HepG2 (cell line): ENCODE results near the gene ACSS3. TPM values are rescaled to one million over a fixed set of nuclear protein-coding genes. Genes with fewer than 3 reads are reported as not detected.

ENCODE experiments used
- CCDC6 ChIP-seq: sonication (generic); formaldehyde crosslinking; IDR thresholded peaks from 2 replicates; pipeline ENCODE4 v1.8.1; 2022; ENCODE audit warnings: mild to moderate bottlenecking, missing genetic modification reagents, moderate library complexity
- CHD2 ChIP-seq: IDR thresholded peaks from 2 replicates; pipeline ENCODE4 v1.6.1; 2011; ENCODE audit warnings: low read depth, low read length, improper control_type of control experiment
- FOSL2 ChIP-seq: sonication (generic); formaldehyde crosslinking; IDR thresholded peaks from 2 replicates; pipeline ENCODE4 v1.4.0; 2020; ENCODE audit warnings: missing genetic modification reagents
- FOXM1 ChIP-seq: sonication (generic); formaldehyde crosslinking; IDR thresholded peaks from 2 replicates; pipeline ENCODE4 v1.5.0; 2020; ENCODE audit warnings: missing genetic modification reagents
- HNF4A ChIP-seq: sonication (generic); formaldehyde crosslinking; IDR thresholded peaks from 2 replicates; pipeline ENCODE4 v1.4.0; 2020; ENCODE audit warnings: missing genetic modification reagents
- HOXA9 ChIP-seq: sonication (generic); formaldehyde crosslinking; IDR thresholded peaks from 2 replicates; pipeline ENCODE4 v1.8.1; 2022; ENCODE audit warnings: missing genetic modification reagents, mild to moderate bottlenecking, moderate library complexity, borderline replicate concordance
- JDP2 ChIP-seq: sonication (generic); formaldehyde crosslinking; IDR thresholded peaks from 2 replicates; pipeline ENCODE4 v1.8.1; 2022; ENCODE audit warnings: missing genetic modification reagents, borderline replicate concordance
- KDM6A ChIP-seq: IDR thresholded peaks from 2 replicates; pipeline ENCODE4 v1.6.1; 2016; ENCODE audit warnings: low read depth
- KLF11 ChIP-seq: IDR thresholded peaks from 2 replicates; pipeline ENCODE4 v1.6.1; 2016; ENCODE audit warnings: missing compliant biosample characterization
- KLF9 ChIP-seq: IDR thresholded peaks from 2 replicates; pipeline ENCODE4 v1.6.1; 2016; ENCODE audit warnings: low read depth
- MIXL1 ChIP-seq: IDR thresholded peaks from 2 replicates; pipeline ENCODE4 v1.6.1; 2016
- POGZ ChIP-seq: sonication (generic); formaldehyde crosslinking; IDR thresholded peaks from 2 replicates; pipeline ENCODE4 v1.4.0; 2020; ENCODE audit warnings: mild to moderate bottlenecking, missing genetic modification reagents
- POLR2AphosphoS5 ChIP-seq: IDR thresholded peaks from 2 replicates; pipeline ENCODE4 v1.6.1; 2012; ENCODE audit warnings: low read depth, low read length
- POLR2G ChIP-seq: fragments of 200-400 bp; formaldehyde crosslinking; IDR thresholded peaks from 2 replicates; pipeline ENCODE4 v1.6.1; 2018; ENCODE audit warnings: mild to moderate bottlenecking, low read depth, low read length, moderate library complexity
- RBM22 ChIP-seq: fragments of 200-400 bp; formaldehyde crosslinking; optimal IDR thresholded peaks from 2 replicates; pipeline ENCODE3; 2017; ENCODE audit warnings: mild to moderate bottlenecking, low read length, moderate library complexity
- SMYD3 ChIP-seq: sonication (generic); formaldehyde crosslinking; IDR thresholded peaks from 2 replicates; pipeline ENCODE4 v1.8.1; 2023; ENCODE audit warnings: mild to moderate bottlenecking, missing genetic modification reagents
- YEATS2 ChIP-seq: sonication (generic); formaldehyde crosslinking; IDR thresholded peaks from 2 replicates; pipeline ENCODE4 v1.4.0; 2020; ENCODE audit warnings: missing genetic modification reagents, borderline replicate concordance
- ZBTB38 ChIP-seq: sonication (generic); formaldehyde crosslinking; IDR thresholded peaks from 2 replicates; pipeline ENCODE4 v1.5.1; 2020; ENCODE audit warnings: mild to moderate bottlenecking, missing genetic modification reagents
- ZNF180 ChIP-seq: sonication (generic); formaldehyde crosslinking; IDR thresholded peaks from 2 replicates; pipeline ENCODE4 v1.4.0; 2020; ENCODE audit warnings: low read depth, missing genetic modification reagents, borderline replicate concordance
- polyA plus RNA-seq, 8 experiments: library from polyadenylated mRNA; depleted of rRNA in 3 of 8; stranded (reverse) in 7 of 8; unstranded in 1 of 8; fragments of >200 nt; fragmentation: Illumina TruSeq in 4 of 8; extraction: Trizol in 4 of 8; gene quantifications; 2 replicates each; pipeline versions ENCODE4 v1.2.1 to v1.2.3, GENCODE V29; 2011 to 2016; ENCODE audit warnings: low read depth in 4 of 8, missing spikeins in 1 of 8, mixed read lengths in 1 of 8; ENCODE audit not compliant: insufficient read depth in 1 of 8
- total RNA-seq, 5 experiments: library from RNA; depleted of rRNA; stranded (reverse); fragments of >200 nt; fragmentation: Illumina TruSeq; extraction: Trizol; gene quantifications; 2 replicates each; pipeline ENCODE4 v1.2.3, GENCODE V29; 2016; ENCODE audit warnings: low read depth in 1 of 5
- TF ChIP-seq, protein P1 (sequence below): sonication (generic); formaldehyde crosslinking; IDR thresholded peaks from 2 replicates; pipeline ENCODE4 v1.4.0; 2020; ENCODE audit warnings: low read depth, mild to moderate bottlenecking, missing genetic modification reagents
- TF ChIP-seq, protein P2 (sequence below): sonication (generic); formaldehyde crosslinking; IDR thresholded peaks from 2 replicates; pipeline ENCODE4 v1.5.0; 2020; ENCODE audit warnings: mild to moderate bottlenecking, low read depth, missing genetic modification reagents, borderline replicate concordance
- TF ChIP-seq, protein P3 (sequence below): IDR thresholded peaks from 2 replicates; pipeline ENCODE4 v1.6.1; 2016; ENCODE audit warnings: low read depth, missing genetic modification reagents, missing compliant biosample characterization
- TF ChIP-seq, protein P4 (sequence below): sonication (generic); formaldehyde crosslinking; IDR thresholded peaks from 2 replicates; pipeline ENCODE4 v1.4.0; 2020; ENCODE audit warnings: missing genetic modification reagents, borderline replicate concordance

Gene ACSS3
- total and polyA plus RNA-seq, 2 of the 13 experiments (the other 11 are each of a cell fraction or from before 2014, with no cell fraction given), result 79.5 to 86.3 TPM

DNA sequence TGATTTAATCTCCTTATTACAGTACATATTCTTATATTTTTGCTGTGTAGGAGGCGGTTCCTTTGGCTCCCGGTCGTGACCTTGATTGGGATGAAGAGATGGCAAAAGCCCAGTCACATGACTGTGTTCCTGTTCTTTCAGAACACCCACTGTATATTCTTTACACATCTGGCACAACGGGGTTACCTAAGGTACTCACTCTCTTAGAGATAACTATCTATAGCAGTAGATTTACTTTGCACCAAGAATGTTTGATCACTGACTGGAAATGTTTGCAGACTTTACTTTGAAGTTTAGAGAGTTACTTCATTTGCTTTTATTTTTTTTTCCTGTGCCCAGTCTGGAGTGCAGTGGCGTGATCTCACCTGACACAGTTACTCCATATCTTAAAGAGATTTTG, 65.2 kb downstream of the ACSS3 start (continued):
- TF ChIP-seq YEATS2, result peak; percentile 31; the same call in 1 of the 2 replicates
- TF ChIP-seq ZBTB38, result no peak
- TF ChIP-seq POLR2G, result no peak
- TF ChIP-seq, protein P1, sequence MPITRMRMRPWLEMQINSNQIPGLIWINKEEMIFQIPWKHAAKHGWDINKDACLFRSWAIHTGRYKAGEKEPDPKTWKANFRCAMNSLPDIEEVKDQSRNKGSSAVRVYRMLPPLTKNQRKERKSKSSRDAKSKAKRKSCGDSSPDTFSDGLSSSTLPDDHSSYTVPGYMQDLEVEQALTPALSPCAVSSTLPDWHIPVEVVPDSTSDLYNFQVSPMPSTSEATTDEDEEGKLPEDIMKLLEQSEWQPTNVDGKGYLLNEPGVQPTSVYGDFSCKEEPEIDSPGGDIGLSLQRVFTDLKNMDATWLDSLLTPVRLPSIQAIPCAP, result no peak
- no peak for TF ChIP-seq ZNF180
- TF ChIP-seq HOXA9 (CRISPR knock-in tag), result no peak
- peak; percentile 85 for TF ChIP-seq HNF4A (CRISPR knock-in tag)
- peak; percentile 87 for TF ChIP-seq RBM22
- TF ChIP-seq POGZ (CRISPR knock-in tag), result peak; percentile 92
- peak; percentile 23 for TF ChIP-seq KLF11
- 0 out of 2 replicates have a peak, but pooled peaks have one; percentile 46 for TF ChIP-seq KLF9
- TF ChIP-seq, protein P2, sequence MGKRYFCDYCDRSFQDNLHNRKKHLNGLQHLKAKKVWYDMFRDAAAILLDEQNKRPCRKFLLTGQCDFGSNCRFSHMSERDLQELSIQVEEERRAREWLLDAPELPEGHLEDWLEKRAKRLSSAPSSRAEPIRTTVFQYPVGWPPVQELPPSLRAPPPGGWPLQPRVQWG, result no peak
- TF ChIP-seq CCDC6, result peak; percentile 55; the same call in 1 of the 2 replicates
- TF ChIP-seq SMYD3 (CRISPR knock-in tag), result peak; percentile 57; the same call in 1 of the 2 replicates
- TF ChIP-seq, protein P3, sequence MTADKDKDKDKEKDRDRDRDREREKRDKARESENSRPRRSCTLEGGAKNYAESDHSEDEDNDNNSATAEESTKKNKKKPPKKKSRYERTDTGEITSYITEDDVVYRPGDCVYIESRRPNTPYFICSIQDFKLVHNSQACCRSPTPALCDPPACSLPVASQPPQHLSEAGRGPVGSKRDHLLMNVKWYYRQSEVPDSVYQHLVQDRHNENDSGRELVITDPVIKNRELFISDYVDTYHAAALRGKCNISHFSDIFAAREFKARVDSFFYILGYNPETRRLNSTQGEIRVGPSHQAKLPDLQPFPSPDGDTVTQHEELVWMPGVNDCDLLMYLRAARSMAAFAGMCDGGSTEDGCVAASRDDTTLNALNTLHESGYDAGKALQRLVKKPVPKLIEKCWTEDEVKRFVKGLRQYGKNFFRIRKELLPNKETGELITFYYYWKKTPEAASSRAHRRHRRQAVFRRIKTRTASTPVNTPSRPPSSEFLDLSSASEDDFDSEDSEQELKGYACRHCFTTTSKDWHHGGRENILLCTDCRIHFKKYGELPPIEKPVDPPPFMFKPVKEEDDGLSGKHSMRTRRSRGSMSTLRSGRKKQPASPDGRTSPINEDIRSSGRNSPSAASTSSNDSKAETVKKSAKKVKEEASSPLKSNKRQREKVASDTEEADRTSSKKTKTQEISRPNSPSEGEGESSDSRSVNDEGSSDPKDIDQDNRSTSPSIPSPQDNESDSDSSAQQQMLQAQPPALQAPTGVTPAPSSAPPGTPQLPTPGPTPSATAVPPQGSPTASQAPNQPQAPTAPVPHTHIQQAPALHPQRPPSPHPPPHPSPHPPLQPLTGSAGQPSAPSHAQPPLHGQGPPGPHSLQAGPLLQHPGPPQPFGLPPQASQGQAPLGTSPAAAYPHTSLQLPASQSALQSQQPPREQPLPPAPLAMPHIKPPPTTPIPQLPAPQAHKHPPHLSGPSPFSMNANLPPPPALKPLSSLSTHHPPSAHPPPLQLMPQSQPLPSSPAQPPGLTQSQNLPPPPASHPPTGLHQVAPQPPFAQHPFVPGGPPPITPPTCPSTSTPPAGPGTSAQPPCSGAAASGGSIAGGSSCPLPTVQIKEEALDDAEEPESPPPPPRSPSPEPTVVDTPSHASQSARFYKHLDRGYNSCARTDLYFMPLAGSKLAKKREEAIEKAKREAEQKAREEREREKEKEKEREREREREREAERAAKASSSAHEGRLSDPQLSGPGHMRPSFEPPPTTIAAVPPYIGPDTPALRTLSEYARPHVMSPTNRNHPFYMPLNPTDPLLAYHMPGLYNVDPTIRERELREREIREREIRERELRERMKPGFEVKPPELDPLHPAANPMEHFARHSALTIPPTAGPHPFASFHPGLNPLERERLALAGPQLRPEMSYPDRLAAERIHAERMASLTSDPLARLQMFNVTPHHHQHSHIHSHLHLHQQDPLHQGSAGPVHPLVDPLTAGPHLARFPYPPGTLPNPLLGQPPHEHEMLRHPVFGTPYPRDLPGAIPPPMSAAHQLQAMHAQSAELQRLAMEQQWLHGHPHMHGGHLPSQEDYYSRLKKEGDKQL (CRISPR knock-in tag), result peak; percentile 94
- peak; percentile 79 for TF ChIP-seq KDM6A (CRISPR knock-in tag)
- TF ChIP-seq MIXL1 (CRISPR knock-in tag), result peak; percentile 93
- TF ChIP-seq POLR2AphosphoS5, result no peak
- TF ChIP-seq, protein P4, sequence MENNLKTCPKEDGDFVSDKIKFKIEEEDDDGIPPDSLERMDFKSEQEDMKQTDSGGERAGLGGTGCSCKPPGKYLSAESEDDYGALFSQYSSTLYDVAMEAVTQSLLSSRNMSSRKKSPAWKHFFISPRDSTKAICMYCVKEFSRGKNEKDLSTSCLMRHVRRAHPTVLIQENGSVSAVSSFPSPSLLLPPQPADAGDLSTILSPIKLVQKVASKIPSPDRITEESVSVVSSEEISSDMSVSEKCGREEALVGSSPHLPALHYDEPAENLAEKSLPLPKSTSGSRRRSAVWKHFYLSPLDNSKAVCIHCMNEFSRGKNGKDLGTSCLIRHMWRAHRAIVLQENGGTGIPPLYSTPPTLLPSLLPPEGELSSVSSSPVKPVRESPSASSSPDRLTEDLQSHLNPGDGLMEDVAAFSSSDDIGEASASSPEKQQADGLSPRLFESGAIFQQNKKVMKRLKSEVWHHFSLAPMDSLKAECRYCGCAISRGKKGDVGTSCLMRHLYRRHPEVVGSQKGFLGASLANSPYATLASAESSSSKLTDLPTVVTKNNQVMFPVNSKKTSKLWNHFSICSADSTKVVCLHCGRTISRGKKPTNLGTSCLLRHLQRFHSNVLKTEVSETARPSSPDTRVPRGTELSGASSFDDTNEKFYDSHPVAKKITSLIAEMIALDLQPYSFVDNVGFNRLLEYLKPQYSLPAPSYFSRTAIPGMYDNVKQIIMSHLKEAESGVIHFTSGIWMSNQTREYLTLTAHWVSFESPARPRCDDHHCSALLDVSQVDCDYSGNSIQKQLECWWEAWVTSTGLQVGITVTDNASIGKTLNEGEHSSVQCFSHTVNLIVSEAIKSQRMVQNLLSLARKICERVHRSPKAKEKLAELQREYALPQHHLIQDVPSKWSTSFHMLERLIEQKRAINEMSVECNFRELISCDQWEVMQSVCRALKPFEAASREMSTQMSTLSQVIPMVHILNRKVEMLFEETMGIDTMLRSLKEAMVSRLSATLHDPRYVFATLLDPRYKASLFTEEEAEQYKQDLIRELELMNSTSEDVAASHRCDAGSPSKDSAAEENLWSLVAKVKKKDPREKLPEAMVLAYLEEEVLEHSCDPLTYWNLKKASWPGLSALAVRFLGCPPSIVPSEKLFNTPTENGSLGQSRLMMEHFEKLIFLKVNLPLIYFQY (CRISPR knock-in tag), result peak; percentile 75; the same call in 1 of the 2 replicates
- TF ChIP-seq FOXM1, result no peak
- no peak for TF ChIP-seq JDP2 (CRISPR knock-in tag)
- no peak for TF ChIP-seq CHD2
- TF ChIP-seq FOSL2, result peak; percentile 79
